Neural cell (in vitro differentiated cells): Measurements from ENCODE around the gene CCR3. TPM values are rescaled to one million over a fixed set of nuclear protein-coding genes. Genes with fewer than 3 reads are reported as not detected.

Source experiments
- H2AFZ ChIP-seq: fragments of 200-600, 300-800 bp; sonication (generic), shearing (Covaris generic); 2 replicates; pipeline ENCODE4 v1.6.0; 2014; ENCODE audit warnings: low read depth, mild to moderate bottlenecking, antibody characterized with exemption, low read length, moderate library complexity
- H3F3A ChIP-seq: fragments of 200-600 bp; shearing (Covaris generic); 2 replicates; pipeline ENCODE4 v1.6.1; 2016; ENCODE audit warnings: mild to moderate bottlenecking, moderate library complexity, mixed read lengths, antibody characterized with exemption, low read length; ENCODE audit not compliant: insufficient read depth, poor library complexity, severe bottlenecking
- H3K27ac ChIP-seq: fragments of 200-600, 300-800 bp; sonication (generic), shearing (Covaris generic); 2 replicates; pipeline ENCODE4 v1.5.1; 2014; ENCODE audit warnings: mild to moderate bottlenecking, low read length, moderate library complexity
- H3K27me3 ChIP-seq: fragments of 300-800, 200-600 bp; sonication (generic), shearing (Covaris generic); 2 replicates; pipeline ENCODE4 v1.6.0; 2014; ENCODE audit warnings: mild to moderate bottlenecking, low read depth, low read length, moderate library complexity; ENCODE audit not compliant: insufficient read depth
- H3K36me3 ChIP-seq: fragments of 300-800, 200-600 bp; sonication (generic), shearing (Covaris generic); 2 replicates; pipeline ENCODE4 v1.5.1; 2014; ENCODE audit warnings: mild to moderate bottlenecking, antibody characterized with exemption, low read length, moderate library complexity; ENCODE audit not compliant: insufficient read depth
- H3K4me2 ChIP-seq: fragments of 300-800, 200-600 bp; sonication (generic), shearing (Covaris generic); 2 replicates; pipeline ENCODE4 v1.6.0; 2014; ENCODE audit warnings: mild to moderate bottlenecking, low read length
- H3K4me3 ChIP-seq: fragments of 300-800, 200-600 bp; sonication (generic), shearing (Covaris generic); 2 replicates; pipeline ENCODE4 v1.5.1; 2014; ENCODE audit warnings: mild to moderate bottlenecking, low read length, moderate library complexity
- H3K79me2 ChIP-seq: fragments of 200-600 bp; shearing (Covaris generic); replicated peaks from 2 replicates; pipeline ENCODE4 v1.6.0; 2014; ENCODE audit warnings: mild to moderate bottlenecking, low read length, moderate library complexity; ENCODE audit not compliant: insufficient read depth
- H3K9ac ChIP-seq: fragments of 300-800, 200-600 bp; sonication (generic), shearing (Covaris generic); 2 replicates; pipeline ENCODE4 v1.6.1; 2016; ENCODE audit warnings: mild to moderate bottlenecking, low read length, mixed read lengths
- H3K9me2 ChIP-seq: fragments of 200-600 bp; shearing (Covaris generic); 2 replicates; pipeline ENCODE4 v1.6.1; 2016; ENCODE audit warnings: mild to moderate bottlenecking, low read length, mixed read lengths; ENCODE audit not compliant: insufficient read depth
- H3K9me3 ChIP-seq: fragments of 200-600, 300-800 bp; sonication (generic), shearing (Covaris generic); 2 replicates; pipeline ENCODE4 v1.6.1; 2016; ENCODE audit warnings: mild to moderate bottlenecking, mixed run types, low read length, moderate library complexity, mixed read lengths
- H4K20me1 ChIP-seq: fragments of 200-600 bp; shearing (Covaris generic); 2 replicates; pipeline ENCODE4 v1.6.1; 2016; ENCODE audit warnings: mild to moderate bottlenecking, mixed run types; ENCODE audit not compliant: insufficient read depth
- EP300 ChIP-seq: fragments of 450-650 bp; conservative IDR thresholded peaks from 2 replicates; pipeline ENCODE4 v1.6.1; 2014; ENCODE audit warnings: antibody characterized with exemption, mild to moderate bottlenecking, moderate library complexity; ENCODE audit not compliant: poor library complexity, severe bottlenecking
- EZH2 ChIP-seq: fragments of 200-600, 300-800 bp; shearing (Covaris generic), sonication (generic); IDR thresholded peaks from 2 replicates; pipeline ENCODE4 v1.6.1; 2014; ENCODE audit warnings: antibody characterized with exemption, low read length, borderline replicate concordance, mild to moderate bottlenecking; ENCODE audit not compliant: insufficient read depth, poor library complexity, severe bottlenecking
- MXI1 ChIP-seq: fragments of 450-650 bp; conservative IDR thresholded peaks from 2 replicates; pipeline ENCODE4 v1.6.1; 2014; ENCODE audit warnings: antibody characterized with exemption, mild to moderate bottlenecking; ENCODE audit not compliant: poor library complexity, severe bottlenecking
- POLR2AphosphoS5 ChIP-seq: IDR thresholded peaks from 2 replicates; pipeline ENCODE4 v1.6.1; 2012
- RAD21 ChIP-seq: fragments of 450-650 bp; conservative IDR thresholded peaks from 2 replicates; pipeline ENCODE4 v1.6.1; 2014; ENCODE audit warnings: antibody characterized with exemption, mild to moderate bottlenecking, moderate library complexity
- SMC3 ChIP-seq: fragments of 450-650 bp; conservative IDR thresholded peaks from 2 replicates; pipeline ENCODE4 v1.6.1; 2014; ENCODE audit warnings: antibody characterized with exemption, mild to moderate bottlenecking, moderate library complexity; ENCODE audit not compliant: poor library complexity
- TAF1 ChIP-seq: IDR thresholded peaks from 2 replicates; pipeline ENCODE4 v1.6.1; 2012; ENCODE audit warnings: low read depth
- polyA plus RNA-seq: library from polyadenylated mRNA; depleted of rRNA; stranded (reverse); fragments of >200 nt; gene quantifications from 2 replicates; pipeline ENCODE4 v1.2.3, GENCODE V29; 2014
- TF ChIP-seq, protein P1 (sequence below): fragments of 450-650 bp; IDR thresholded peaks from 2 replicates; pipeline ENCODE4 v1.5.1; 2014; ENCODE audit warnings: antibody characterized with exemption, mild to moderate bottlenecking, moderate library complexity; ENCODE audit not compliant: poor library complexity, severe bottlenecking
- TF ChIP-seq, protein P2 (sequence below): IDR thresholded peaks from 2 replicates; pipeline ENCODE4 v1.6.1; 2012; ENCODE audit warnings: borderline replicate concordance

The CCR3 gene
- polyA plus RNA-seq, 1 donor from 2014 or later, result not detected

DNA sequence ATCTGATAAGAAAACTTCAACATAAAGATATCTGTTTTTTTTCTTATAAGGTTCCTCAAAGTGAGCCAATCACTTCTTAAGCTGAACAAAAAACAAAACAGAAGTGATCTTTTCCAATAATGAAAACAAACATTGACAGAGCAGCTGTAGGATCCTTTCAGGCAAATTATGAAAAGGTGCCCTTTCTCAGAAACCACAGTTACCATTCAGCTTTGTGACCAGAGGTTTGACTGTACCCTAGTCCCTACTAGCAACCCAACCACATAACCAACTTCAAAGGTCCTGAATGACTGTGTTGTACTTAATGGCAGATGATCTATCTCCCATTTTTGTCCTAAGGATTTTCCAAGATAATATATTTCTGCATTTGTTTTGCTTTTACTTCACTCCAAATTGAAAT lies 72.3 kb downstream of the CCR3 start:
- no peak for TF ChIP-seq MXI1
- no peak for TF ChIP-seq RAD21
- TF ChIP-seq TAF1, result no peak
- TF ChIP-seq, protein P1, sequence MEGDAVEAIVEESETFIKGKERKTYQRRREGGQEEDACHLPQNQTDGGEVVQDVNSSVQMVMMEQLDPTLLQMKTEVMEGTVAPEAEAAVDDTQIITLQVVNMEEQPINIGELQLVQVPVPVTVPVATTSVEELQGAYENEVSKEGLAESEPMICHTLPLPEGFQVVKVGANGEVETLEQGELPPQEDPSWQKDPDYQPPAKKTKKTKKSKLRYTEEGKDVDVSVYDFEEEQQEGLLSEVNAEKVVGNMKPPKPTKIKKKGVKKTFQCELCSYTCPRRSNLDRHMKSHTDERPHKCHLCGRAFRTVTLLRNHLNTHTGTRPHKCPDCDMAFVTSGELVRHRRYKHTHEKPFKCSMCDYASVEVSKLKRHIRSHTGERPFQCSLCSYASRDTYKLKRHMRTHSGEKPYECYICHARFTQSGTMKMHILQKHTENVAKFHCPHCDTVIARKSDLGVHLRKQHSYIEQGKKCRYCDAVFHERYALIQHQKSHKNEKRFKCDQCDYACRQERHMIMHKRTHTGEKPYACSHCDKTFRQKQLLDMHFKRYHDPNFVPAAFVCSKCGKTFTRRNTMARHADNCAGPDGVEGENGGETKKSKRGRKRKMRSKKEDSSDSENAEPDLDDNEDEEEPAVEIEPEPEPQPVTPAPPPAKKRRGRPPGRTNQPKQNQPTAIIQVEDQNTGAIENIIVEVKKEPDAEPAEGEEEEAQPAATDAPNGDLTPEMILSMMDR, result no peak
- TF ChIP-seq SMC3, result no peak
- TF ChIP-seq, protein P2, sequence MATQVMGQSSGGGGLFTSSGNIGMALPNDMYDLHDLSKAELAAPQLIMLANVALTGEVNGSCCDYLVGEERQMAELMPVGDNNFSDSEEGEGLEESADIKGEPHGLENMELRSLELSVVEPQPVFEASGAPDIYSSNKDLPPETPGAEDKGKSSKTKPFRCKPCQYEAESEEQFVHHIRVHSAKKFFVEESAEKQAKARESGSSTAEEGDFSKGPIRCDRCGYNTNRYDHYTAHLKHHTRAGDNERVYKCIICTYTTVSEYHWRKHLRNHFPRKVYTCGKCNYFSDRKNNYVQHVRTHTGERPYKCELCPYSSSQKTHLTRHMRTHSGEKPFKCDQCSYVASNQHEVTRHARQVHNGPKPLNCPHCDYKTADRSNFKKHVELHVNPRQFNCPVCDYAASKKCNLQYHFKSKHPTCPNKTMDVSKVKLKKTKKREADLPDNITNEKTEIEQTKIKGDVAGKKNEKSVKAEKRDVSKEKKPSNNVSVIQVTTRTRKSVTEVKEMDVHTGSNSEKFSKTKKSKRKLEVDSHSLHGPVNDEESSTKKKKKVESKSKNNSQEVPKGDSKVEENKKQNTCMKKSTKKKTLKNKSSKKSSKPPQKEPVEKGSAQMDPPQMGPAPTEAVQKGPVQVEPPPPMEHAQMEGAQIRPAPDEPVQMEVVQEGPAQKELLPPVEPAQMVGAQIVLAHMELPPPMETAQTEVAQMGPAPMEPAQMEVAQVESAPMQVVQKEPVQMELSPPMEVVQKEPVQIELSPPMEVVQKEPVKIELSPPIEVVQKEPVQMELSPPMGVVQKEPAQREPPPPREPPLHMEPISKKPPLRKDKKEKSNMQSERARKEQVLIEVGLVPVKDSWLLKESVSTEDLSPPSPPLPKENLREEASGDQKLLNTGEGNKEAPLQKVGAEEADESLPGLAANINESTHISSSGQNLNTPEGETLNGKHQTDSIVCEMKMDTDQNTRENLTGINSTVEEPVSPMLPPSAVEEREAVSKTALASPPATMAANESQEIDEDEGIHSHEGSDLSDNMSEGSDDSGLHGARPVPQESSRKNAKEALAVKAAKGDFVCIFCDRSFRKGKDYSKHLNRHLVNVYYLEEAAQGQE, result no peak
- TF ChIP-seq POLR2AphosphoS5, result no peak
- no peak for TF ChIP-seq EP300
- no peak for TF ChIP-seq EZH2
- no peaks in the 10 kb centered on the region for H3F3A ChIP-seq
- no peak overlapping the region for H3K4me3 ChIP-seq
- no peak overlapping the region for H3K9ac ChIP-seq
- H3K36me3 ChIP-seq, result no peaks in the 10 kb centered on the region
- H3K27ac ChIP-seq, result no peak overlapping the region
- no peak overlapping the region for H2AFZ ChIP-seq
- no peaks in the 10 kb centered on the region for H3K27me3 ChIP-seq
- no peaks in the 10 kb centered on the region for H3K9me3 ChIP-seq
- no peaks in the 10 kb centered on the region for H3K79me2 ChIP-seq
- no peaks in the 10 kb centered on the region for H3K9me2 ChIP-seq
- H3K4me2 ChIP-seq, result no peak overlapping the region
- H4K20me1 ChIP-seq, result no peaks in the 10 kb centered on the region

DNA sequence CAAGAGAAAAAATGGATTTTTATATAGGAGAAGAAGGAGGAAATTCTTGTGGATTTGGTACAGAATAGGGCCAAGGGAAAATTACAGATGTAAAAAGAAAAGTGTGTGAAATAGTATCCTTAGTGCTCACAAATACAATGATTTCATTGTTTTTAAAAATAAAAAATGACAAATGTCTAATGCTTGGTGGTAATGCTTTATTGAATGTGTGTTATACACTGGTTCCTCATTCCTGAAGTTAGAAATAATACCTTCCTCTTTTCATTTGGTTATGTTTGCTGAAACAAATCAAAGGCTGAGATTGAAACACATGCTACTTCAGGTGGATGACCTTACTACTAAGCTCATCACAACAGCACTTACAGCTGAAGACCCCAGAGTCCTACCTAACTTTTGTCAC lies 73.9 kb downstream of the CCR3 start:
- TF ChIP-seq SMC3 (no peak), EZH2 (no peak), RAD21 (no peak), POLR2AphosphoS5 (no peak), TAF1 (no peak), EP300 (no peak), MXI1 (no peak)
- TF ChIP-seq, protein P2, result no peak
- TF ChIP-seq, protein P1, result no peak
- Histone ChIP-seq H3K4me2 (no peak overlapping the region), H3K27ac (no peak overlapping the region)

More for the DNA sequence above, 73.9 kb downstream of the CCR3 start:
- Histone ChIP-seq H3F3A (no peaks in the 10 kb centered on the region), H3K9me3 (no peaks in the 10 kb centered on the region), H3K9me2 (no peaks in the 10 kb centered on the region), H3K4me3 (no peak overlapping the region), H3K36me3 (no peaks in the 10 kb centered on the region), H3K79me2 (no peaks in the 10 kb centered on the region), H2AFZ (no peak overlapping the region), H3K9ac (no peak overlapping the region), H3K27me3 (no peaks in the 10 kb centered on the region), H4K20me1 (no peaks in the 10 kb centered on the region)
